DMS79 (cell line): Measurements from ENCODE around the gene PRR5L.
"Not testable (repeated sequence)": the region's sequence is repeated elsewhere in the genome, so short reads cannot be mapped to it uniquely, and the experiment has no call there.

ENCODE experiments used
- DNase-seq: peaks from one replicate; lab custom pipeline; 2025; lab: John Stamatoyannopoulos, UW

Gene PRR5L

GRCh38 chr11:36281850-36282249 is 14.2 kb upstream of the PRR5L start:
- DNase-seq, result no peak

- no peak for DNase-seq
Observed at GRCh38 chr11:36282926-36283325, 13.2 kb upstream of the PRR5L start.

DNA sequence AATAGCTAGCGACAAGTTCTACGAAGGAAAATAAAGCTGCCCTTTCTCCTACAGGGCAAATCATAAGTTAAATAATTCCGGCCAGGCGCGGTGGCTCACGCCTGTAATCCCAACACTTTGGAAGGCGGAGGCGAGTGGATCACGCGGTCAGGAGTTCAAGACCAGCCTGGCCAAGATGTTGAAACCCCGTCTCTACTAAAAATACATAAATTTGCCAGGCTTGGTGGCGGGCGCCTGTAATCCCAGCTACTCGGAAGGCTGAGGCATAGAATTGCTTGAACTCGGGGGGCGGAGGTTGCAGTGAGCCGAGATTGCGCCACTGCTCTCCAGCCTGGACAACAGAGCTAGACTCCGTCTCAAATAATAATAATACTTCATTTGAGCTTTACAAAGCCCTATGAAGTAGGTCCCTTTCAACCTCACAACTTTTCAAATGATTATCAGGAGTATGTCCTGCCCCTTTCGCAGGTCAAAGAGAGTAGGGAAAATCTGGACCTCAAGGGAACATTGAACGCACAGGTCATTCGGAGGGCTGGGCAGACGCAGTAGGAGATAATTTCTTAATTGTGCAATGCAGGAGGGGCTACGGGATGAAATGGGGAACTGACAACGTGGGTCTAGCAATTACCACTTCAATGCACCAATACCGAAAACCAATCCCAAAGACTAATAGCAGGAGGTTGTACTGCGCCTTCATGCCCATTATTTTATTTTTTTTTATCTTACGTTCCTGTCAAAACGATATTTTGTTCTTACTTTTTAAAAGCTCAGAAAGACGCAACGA is 7.5 kb upstream of the PRR5L start:
- no peak for DNase-seq

DNA sequence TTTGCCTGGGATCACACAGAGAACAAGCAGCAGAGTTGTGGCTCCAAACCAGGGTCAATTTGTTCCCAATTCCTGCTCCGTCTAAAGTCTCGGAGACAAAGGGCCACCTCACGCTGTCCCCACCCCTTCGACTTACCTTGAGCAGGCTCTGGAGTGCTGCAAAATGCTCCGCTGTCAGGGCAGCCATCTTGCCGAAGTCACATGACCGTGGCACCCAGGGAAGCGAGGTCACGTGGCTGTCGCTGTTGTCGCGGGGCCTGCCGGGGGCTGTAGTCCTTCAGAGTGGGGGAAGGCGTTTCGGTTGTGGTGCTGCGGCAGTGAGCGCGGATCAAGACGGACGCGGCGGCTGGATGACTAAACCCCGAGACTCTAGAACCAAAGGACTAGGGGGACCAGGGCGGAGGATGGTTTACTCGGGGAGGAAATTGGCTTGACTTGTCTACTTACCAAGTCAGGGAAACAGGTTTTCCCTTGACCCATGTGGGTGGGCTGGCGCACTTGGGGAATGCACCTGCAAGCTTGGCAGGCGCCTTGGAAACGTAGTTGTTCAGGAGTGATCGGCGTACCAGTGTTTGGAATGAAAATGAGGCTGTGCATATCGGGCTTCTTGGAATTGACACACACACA is 6.7 kb upstream of the PRR5L start, which contains the start of gene COMMD9:
Gene COMMD9, minus strand, starts transcription at position 199 of the 627 bp plus-strand sequence. Its CDS starts 12 bp downstream, at position 187.
- DNase-seq, result peak; percentile 94

DNA sequence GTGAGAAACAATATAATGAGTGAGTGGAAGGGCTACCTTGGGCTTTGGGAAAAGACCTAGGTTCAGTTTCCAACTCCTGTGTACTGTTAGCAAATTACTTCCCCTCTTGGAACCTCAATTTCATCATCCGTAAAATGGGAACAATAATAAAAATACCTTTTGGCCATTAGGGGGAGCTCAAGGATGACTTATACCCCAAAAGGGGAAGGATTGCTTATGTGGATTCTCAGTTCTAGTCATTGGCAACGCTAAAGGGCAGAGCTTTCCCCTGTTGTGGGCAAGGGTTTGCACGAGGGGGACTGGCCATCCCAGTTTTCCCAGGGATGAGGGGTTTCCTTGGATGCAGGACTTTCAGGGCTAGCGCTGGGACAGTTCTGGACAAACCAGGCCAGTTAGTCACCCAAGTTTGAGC is 3.8 kb upstream of the PRR5L start:
- no peak for DNase-seq

DNA sequence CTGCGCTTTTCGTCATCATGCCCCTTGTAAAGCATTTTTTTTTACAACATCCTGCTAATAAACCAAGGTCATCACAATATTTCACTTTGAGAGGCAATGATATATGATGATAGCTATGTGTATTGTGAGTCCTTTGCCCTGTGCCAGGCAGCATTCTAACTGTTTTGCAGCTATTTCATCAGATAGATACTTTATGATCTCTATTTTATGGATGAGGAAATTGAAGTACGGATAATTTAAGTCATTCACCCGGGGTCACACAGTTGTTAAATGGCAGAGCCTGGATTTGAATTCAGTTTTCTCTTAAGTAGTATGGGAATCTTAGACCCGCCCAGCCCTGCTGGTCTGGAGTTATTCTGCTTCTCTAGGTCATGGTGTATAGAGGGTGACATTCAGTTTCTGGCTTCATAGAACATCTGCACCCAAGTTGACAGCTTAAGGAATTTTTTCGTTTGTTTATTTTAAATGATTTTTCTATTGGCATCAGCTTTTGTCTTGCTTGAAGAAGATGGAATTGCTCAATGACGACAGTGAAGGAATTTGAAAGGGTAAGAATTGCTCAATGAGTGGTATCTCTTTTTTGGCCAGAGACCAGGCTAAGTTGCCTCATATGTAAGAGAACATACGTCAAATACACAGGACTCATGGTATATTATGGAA is 926 bp downstream of the PRR5L start:
- no peak for DNase-seq

GRCh38 chr11:36300650-36301049 is 4.6 kb downstream of the PRR5L start:
- no peak for DNase-seq

DNA sequence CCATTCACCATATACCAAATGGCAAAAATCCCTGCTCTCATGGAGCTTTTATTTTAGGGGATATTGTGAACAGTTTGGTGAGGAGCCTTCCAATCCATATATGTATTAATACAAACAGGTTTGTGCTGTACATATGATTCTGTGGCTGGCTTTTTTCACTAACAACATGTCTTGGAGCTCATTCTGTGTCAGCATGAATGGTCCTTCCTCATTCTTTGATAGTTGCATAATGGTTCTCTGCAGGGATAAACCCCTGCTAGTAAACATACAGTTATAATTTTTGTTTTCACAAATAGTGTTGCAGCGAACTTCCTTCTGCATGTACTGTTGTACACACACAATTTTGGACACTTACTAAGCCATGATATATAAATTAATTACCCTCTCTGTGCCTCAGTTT is 8.3 kb downstream of the PRR5L start:
- no peak for DNase-seq

DNA sequence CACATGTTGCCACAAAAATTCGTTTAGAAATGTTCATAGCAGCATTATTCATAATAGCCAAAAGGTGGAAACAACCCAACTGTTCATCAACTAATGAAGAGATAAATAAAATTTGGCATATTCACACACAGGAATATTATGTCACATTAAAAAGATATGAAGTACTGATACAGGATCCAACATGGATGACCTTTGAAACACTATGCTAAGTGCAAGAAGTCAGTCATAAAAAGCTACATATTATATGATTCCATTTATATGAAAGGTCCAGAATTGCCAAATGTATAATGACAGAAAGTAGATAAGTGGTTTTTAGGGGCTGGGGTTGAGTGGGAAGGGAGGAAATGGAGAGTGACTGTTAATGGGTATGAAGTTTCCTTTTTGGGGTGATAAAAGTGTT is 9.0 kb downstream of the PRR5L start:
- no peak for DNase-seq

GRCh38 chr11:36306888-36307287 is 10.8 kb downstream of the PRR5L start:
- no peak for DNase-seq

DNA sequence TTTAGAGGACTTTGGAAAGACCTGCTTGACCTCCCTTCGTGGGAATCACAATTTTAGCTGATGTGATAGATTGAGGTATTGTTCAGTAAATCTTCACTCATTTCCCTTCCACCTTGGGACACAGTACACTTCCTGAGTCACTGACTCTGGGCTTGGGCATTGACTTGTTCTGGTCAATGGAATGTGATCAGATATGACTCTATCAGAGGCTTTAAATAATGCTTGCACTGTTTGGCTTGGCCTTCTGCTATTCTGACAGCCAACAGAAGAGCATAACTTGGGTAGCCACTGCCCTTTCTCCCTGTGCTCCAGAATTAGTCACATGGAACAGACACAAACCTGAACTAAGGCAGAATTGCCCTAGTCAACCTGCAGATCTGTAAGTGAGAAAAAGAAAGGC is 12.5 kb downstream of the PRR5L start:
- no peak for DNase-seq

DNA sequence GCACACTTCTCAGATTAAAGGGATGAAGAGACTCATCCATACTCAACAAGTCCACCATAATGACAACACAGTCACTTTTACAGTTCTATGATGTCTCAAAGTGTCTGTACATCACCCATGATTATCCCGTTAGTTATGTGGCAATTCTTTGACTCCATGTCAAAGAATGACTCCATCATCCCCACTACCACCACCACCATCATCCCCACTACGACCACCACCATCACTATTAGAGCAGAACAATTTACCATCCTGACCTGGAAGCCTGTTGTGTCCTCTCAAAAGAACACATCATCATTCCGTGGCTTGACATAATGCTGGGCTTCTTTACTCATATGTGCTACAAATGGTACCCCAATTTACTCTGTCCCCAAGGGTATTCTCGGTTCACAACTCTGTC is 13.7 kb downstream of the PRR5L start:
- no peak for DNase-seq

DNA sequence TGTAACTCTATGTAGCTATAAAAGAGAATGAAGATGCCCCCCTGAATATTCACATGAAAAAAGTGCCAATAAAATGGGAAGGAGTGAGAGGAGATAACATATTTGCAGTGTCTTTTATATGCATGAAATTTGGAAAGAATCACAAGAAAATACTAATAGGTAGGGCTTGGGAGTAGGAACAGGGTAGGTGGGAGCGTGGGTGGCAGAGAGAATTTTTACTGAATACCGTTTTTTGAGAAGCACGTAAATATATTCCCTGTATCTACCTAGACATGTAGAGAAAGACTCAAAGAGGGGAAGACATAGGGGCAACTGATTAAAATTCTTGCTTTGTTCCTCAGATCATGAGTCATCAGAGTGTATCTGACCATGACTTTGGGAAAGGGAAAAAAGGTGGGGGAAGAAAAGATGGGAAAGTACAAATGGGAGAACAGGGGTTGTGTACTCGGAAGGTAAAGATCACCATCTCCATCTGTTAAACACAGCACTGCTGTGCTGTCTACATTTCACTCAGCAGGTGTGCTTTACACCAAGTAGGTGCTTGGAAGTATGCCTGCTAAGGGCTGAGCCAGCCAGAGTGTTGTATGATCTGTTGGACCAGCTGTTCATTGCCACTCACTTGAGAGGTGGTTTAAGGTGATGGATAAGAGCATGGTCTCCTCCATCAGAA is 16.0 kb downstream of the PRR5L start:
- peak; percentile 4 for DNase-seq

- no peak for DNase-seq
Observed at GRCh38 chr11:36312611-36313472, 16.8 kb downstream of the PRR5L start.

DNA sequence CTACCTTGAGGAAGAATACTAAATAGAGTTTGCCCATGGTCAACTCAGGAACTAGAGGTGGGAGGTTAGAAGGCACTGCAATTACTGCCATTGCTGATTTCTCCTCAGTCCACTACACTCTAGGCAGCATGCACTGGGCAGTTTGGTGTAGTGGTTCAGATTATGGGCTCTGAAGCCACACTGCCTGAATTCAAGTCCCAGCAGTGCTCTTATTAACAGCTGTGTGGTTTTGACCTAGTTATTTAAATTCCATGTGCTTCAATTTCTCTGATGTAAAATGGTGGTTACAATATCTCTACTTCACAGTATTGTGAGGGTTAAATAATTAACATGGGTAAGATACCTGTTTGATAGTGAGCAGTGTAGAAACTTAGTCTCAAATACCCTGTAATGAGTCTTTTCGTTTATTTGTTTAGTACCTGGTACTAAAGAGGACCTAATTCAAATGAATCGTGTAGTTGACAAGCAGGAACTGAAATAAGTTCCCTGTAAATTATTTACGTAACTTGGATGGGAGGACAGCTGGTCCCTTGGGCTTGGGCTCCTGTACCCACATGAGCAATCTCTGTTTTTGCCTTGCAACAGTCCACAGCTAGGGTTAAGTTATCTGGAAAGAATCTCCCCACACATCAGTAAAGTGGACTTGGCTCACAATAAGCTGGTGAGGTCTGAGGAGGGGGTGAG is 17.8 kb downstream of the PRR5L start:
- no peak for DNase-seq

- no peak for DNase-seq
Observed at GRCh38 chr11:36314434-36314767, 18.3 kb downstream of the PRR5L start.

GRCh38 chr11:36316049-36316448 is 20.0 kb downstream of the PRR5L start:
- no peak for DNase-seq

DNA sequence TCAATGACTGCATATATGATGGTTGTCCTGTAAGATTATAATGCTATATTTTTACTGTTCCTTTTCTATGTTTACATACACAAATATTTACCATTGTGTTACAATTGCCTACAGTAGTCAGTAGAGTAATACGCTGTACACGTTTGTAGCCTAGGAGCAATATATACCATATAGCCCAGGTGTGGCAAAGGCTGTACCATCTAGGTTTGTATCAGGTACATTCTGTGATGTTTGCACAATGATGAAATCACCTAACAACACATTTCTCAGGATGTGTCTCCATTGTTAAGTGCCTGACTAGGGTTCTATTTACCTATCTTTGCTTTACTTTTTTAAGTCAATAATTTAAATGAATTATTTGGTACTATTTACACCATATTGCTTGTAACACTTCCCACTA is 21.9 kb downstream of the PRR5L start:
- no peak for DNase-seq

DNA sequence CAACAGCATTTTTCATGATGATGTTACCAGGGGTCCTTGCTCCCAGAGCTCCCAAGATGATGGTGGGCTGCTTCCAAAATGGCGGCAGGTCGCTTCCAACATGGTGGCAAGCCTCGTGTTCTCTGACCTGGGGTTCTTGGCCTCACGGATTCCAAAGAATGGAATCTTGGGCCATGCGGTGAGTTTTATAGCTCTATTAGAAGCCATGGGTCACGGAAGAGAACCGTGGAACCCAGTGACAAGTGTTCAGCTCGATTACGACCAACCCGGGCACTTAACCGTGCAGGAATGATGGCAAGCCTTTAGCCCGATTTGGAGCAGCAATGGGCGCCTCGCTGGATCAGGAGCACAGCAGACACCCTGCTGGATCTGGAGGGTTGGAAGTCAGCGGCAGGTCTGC is 28.9 kb downstream of the PRR5L start:
- DNase-seq, result not testable (repeated sequence)

DNA sequence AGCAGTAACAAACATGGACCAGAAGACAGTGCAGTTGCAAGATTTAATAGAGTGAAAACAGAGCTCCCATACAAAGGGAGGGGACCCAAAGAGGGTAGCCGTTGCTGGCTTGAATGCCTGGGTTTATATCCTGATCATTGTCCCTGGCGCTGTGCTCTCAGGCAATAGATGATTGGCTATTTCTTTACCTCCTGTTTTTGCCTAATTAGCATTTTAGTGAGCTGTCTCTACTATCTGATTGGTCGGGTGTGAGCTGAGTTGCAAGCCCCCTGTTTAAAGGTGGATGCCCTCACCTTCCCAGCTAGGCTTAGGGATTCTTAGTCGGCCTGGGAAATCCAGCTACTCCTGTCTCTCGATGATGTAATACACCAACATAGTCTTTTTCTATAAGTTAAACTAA is 29.3 kb downstream of the PRR5L start:
- not testable (repeated sequence) for DNase-seq
